Measurements from ENCODE around the gene RXYLT1. TPM values are rescaled to one million over a fixed set of nuclear protein-coding genes. Genes with fewer than 3 reads are reported as not detected.

The RXYLT1 gene
- total RNA-seq, 2 donors from 2014 or later: 10.1 to 12.8 TPM

Other genes with a start within 250 kb of the RXYLT1 start
- gene DPY19L2, start 111.4 kb upstream of the RXYLT1 start, total RNA-seq: 1 to 10 TPM in 1 of 2 donors, under 1 TPM in 1; 0.85 to 1.7 TPM
- 10 to 100 TPM; 18.6 to 22.7 TPM for gene SRGAP1, start 64.8 kb downstream of the RXYLT1 start, total RNA-seq

All from left colon (tissue), 2 donors.